T follicular helper cell (primary cell): Measurements from ENCODE around the gene C1orf159.

ENCODE experiments used
- DNase-seq: peaks from one replicate; pipeline ENCODE4 v3.0.0-alpha.2; 2020; ENCODE audit warnings: low read depth

The C1orf159 gene

GRCh38 chr1:1132042-1132950, 16.4 kb upstream of the C1orf159 start:
- no peak for DNase-seq

GRCh38 chr1:1130206-1131120, 14.6 kb upstream of the C1orf159 start:
- no peak for DNase-seq

GRCh38 chr1:1129381-1129821, 13.5 kb upstream of the C1orf159 start:
- no peak for DNase-seq

- DNase-seq, result no peak
Observed at GRCh38 chr1:1128454-1129139, 12.7 kb upstream of the C1orf159 start.

GRCh38 chr1:1127551-1128451, 11.9 kb upstream of the C1orf159 start:
- no peak for DNase-seq

GRCh38 chr1:1125945-1126344, 10.1 kb upstream of the C1orf159 start:
- DNase-seq, result no peak

GRCh38 chr1:1124786-1125642, 9.1 kb upstream of the C1orf159 start:
- DNase-seq, result no peak

- no peak for DNase-seq
Observed at GRCh38 chr1:1124508-1124785, 8.6 kb upstream of the C1orf159 start.

GRCh38 chr1:1123581-1124507, 8.0 kb upstream of the C1orf159 start:
- DNase-seq, result no peak

GRCh38 chr1:1122981-1123480, 7.1 kb upstream of the C1orf159 start:
- no peak for DNase-seq

GRCh38 chr1:1122078-1122811, 6.4 kb upstream of the C1orf159 start:
- peak; percentile 72 for DNase-seq

- DNase-seq, result no peak
Observed at GRCh38 chr1:1121611-1122077, 5.8 kb upstream of the C1orf159 start.

- no peak for DNase-seq
Observed at GRCh38 chr1:1120866-1121591, 5.1 kb upstream of the C1orf159 start.

- no peak for DNase-seq
Observed at GRCh38 chr1:1120096-1120495, 4.2 kb upstream of the C1orf159 start.

GRCh38 chr1:1119272-1119890, 3.5 kb upstream of the C1orf159 start:
- DNase-seq, result no peak

GRCh38 chr1:1118876-1119220, 3.0 kb upstream of the C1orf159 start:
- no peak for DNase-seq
